GM10248 (cell line): ENCODE results near the gene KIZ.

Experiments used
- CTCF ChIA-PET: fragments of 300-600 bp; sonication (Branson Sonifier 250); formaldehyde crosslinking; extraction: SDS; loops from one replicate; lab custom pipeline; 2021; ENCODE audit warnings: antibody characterized with exemption; lab: Yijun Ruan, JAX
- POLR2A ChIA-PET: fragments of 350-650 bp; sonication (Branson Sonifier 250); formaldehyde crosslinking; extraction: SDS; loops from one replicate; lab custom pipeline; 2020; ENCODE audit warnings: antibody characterized with exemption; lab: Yijun Ruan, JAX
- DNase-seq: peaks from one replicate; pipeline ENCODE4 v3.0.0; 2012; ENCODE audit errors: extremely low spot score
- TF ChIP-seq, protein P1 (sequence below): IDR thresholded peaks from 2 replicates; pipeline ENCODE4 v1.5.1; 2012; ENCODE audit warnings: mild to moderate bottlenecking, low read depth; ENCODE audit errors: extremely low read depth, missing control alignments, control extremely low read depth

KIZ gene

DNA sequence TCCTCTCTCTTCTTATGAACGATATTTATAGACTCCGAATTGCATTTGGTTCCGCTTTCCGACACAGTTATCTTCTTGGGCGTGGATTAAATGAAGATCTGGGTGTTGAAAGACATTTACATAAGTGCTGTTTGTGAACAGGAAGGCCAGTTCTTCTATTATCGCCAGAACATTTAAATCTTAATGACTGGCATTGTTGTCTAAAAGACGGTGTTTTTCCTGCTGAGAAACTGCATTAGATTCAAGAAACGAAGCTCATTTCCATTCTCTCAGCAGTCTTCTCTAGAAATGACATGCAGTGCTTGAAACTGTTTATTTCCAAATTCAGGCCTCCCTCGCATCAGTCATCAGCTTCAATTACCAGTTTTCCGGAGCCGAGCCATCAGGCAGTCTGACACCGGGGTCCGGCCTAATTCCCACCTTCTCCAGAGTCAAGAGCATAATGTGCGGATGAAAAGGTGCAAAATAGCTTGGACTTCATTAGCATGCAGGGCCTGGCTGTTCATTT lies 35.7 kb upstream of the KIZ start:
- TF ChIP-seq, protein P1, sequence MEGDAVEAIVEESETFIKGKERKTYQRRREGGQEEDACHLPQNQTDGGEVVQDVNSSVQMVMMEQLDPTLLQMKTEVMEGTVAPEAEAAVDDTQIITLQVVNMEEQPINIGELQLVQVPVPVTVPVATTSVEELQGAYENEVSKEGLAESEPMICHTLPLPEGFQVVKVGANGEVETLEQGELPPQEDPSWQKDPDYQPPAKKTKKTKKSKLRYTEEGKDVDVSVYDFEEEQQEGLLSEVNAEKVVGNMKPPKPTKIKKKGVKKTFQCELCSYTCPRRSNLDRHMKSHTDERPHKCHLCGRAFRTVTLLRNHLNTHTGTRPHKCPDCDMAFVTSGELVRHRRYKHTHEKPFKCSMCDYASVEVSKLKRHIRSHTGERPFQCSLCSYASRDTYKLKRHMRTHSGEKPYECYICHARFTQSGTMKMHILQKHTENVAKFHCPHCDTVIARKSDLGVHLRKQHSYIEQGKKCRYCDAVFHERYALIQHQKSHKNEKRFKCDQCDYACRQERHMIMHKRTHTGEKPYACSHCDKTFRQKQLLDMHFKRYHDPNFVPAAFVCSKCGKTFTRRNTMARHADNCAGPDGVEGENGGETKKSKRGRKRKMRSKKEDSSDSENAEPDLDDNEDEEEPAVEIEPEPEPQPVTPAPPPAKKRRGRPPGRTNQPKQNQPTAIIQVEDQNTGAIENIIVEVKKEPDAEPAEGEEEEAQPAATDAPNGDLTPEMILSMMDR: no peak
- CTCF ChIA-PET: interaction anchor here (1.4 kb wide), 1 partner anchor 245 kb away, joined by 3 read pairs; no protein-coding TSS in a partner anchor
- no peak for DNase-seq
- POLR2A ChIA-PET: no interaction called here

DNA sequence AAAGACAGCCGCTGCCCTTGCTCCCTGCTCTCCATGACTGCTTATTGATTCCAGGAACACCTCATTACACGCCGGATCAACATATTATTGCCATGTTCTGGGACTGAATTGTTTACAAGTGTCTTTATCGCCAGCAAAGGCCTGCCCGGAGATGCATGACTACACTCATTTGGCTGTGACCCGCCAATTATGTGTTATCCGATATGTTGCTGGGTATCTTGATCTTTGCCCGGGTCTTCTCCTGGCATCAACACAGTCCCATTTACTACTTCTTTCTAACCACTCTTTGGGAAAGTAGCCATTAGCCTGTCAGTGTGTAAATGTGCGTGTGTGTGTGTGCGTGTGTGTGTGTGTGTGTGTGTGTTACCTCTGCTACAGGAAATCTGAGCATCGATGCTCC lies 35.2 kb upstream of the KIZ start:
- no peak for DNase-seq
- TF ChIP-seq, protein P1: no peak
- ChIA-PET CTCF (interaction anchor here (1.4 kb wide), 1 partner anchor 244 kb away, joined by 3 read pairs; no protein-coding TSS in a partner anchor), POLR2A (no interaction called here)

DNA sequence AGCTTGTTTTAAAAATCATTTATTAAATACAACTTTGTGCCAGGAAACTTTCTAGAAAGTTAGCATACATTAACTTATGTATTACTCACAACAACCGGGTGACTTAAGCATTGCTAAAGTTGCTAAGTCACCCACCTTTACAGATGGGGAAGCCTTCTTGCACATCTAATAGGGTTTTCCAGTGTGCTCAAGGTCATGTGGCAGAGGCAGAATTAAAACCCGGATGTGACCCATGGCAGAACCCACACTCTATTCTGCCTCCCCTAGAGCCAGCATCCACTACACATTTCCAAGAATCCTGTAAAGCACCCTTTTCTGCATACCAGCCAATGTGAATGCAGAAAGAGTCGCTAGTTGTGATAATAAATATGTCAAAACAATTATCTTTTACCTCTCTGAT lies 33.1 kb upstream of the KIZ start:
- ChIA-PET POLR2A (no interaction called here), CTCF (no interaction called here)
- no peak for DNase-seq
- TF ChIP-seq, protein P1: no peak

DNA sequence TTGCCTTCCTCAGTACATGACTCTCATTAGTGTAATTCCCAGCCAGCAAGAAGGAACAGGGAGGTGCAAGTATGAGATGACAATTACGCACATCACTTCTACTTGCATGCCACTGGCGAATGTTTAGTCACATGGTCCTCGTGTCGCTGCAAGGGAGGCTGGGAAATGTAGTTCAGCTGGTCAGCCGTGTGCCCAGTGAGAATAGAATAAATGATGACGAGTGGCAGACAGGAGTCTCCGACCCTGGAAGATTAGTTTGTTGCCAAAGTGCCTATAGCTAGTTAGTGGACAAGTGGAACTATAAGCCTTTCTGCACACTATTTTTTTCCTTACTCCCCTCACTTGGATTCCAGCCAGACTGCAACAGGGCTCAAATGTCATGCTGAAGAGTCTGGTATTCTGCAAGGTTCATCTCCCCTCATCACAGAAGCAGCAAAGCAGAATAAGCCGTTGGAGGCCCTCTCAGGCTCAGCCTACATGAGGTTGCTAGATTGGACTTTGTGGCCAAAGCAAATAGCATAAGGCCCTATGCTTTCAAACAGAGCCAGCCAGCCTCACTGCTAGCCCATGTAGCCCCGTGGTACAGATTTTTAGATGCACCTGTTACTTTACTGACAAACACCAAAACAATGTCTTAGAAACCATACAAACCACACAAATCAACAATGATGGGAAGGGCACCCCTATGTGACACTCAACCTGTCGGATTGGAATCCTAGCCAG lies 29.4 kb upstream of the KIZ start:
- no peak for DNase-seq
- CTCF ChIA-PET: interaction anchor here (1.0 to 1.4 kb wide), 2 partner anchors 9 to 48 kb away, joined by 3 to 6 read pairs; no protein-coding TSS in a partner anchor
- POLR2A ChIA-PET: no interaction called here
- TF ChIP-seq, protein P1: no peak

DNA sequence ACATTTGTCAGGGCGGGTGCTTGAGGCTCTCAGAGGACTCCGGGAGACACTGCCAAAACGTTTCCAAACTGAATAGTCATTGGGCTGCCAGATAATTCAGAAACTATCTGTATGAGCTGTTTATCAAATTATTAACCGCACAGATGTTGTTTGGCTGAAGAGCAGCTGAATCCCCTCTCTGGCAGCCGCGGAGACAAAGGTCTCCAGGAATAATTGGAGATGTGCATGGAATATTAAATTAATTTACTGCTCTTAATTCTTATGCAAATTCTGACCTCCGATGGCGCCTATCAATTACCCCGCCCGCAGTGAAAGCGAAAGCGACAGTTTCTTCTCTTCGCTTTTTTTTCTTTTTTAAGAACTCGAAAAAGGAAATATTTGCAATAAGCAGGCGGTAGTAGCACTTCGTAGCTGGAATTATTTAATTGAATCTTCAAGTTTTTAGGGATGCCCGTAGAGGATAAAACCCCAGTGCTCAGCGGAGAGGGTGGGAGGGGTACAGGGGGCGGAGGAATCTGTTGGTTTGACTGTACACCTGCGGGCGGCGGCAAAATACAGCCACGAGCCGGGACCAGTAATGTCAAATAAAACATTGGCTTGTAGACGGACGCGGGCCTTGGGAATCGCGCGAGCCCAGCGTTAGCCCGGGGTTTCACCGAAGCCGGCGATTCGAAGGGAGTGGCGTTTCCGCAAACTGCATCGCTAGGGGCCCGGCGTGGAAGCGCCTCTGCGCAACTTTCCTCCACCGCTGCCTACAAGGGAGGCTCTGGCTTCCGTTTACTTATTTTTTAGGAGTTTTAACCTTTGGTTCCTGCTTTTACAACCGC lies 25.9 kb upstream of the KIZ start:
- DNase-seq: peak; percentile 41
- POLR2A ChIA-PET: no interaction called here
- CTCF ChIA-PET: interaction anchor here (0.6 to 1.5 kb wide), 3 partner anchors 8 to 74 kb away, joined by 3 read pairs; no protein-coding TSS in a partner anchor
- TF ChIP-seq, protein P1: no peak

GRCh38 chr20:21100578-21101452 lies 25.1 kb upstream of the KIZ start:
- peak; percentile 33 for DNase-seq
- ChIA-PET CTCF (interaction anchor here (1.2 to 2.1 kb wide), 7 partner anchors 13 to 405 kb away, joined by 3 to 9 read pairs (median 3); partner anchors contain the start of gene KIZ), POLR2A (interaction anchor here (0.7 kb wide), 1 partner anchor 315 kb away, joined by 6 read pairs; no protein-coding TSS in a partner anchor)
- TF ChIP-seq, protein P1: no peak
